SK-N-SH (cell line): ENCODE data around the gene RBM33.

Experiments
- CHD2 ChIP-seq: fragments of 150-350 bp; IDR thresholded peaks from 2 replicates; pipeline ENCODE4 v1.6.1; 2018; ENCODE audit warnings: low read length; ENCODE audit not compliant: partially characterized antibody
- CTCF ChIP-seq: fragments of 200-600 bp; sonication (generic); IDR thresholded peaks from 2 replicates; pipeline ENCODE4 v1.6.1; 2017; ENCODE audit warnings: antibody characterized with exemption, mild to moderate bottlenecking, moderate library complexity
- PBX3 ChIP-seq: IDR thresholded peaks from 2 replicates; pipeline ENCODE4; 2012
- POLR2AphosphoS5 ChIP-seq: IDR thresholded peaks from 2 replicates; pipeline ENCODE4 v1.6.1; 2012; ENCODE audit warnings: low read depth, low read length
- RXRA ChIP-seq: IDR thresholded peaks from 2 replicates; pipeline ENCODE4 v1.4.0; 2012; ENCODE audit warnings: low read depth, mild to moderate bottlenecking, borderline replicate concordance
- TAF1 ChIP-seq: IDR thresholded peaks from 2 replicates; pipeline ENCODE4 v1.6.1; 2012; ENCODE audit warnings: low read depth, mild to moderate bottlenecking, low read length, moderate library complexity, borderline replicate concordance
- TEAD4 ChIP-seq: IDR thresholded peaks from 2 replicates; pipeline ENCODE4 v1.4.0; 2012; ENCODE audit warnings: mild to moderate bottlenecking, borderline replicate concordance; ENCODE audit not compliant: insufficient read depth

GRCh38 chr7:155815332-155816191, 171.1 kb downstream of the RBM33 start:
- TF ChIP-seq TAF1 (no peak), TEAD4 (no peak), CHD2 (no peak), CTCF (peak; percentile 72), PBX3 (no peak), POLR2AphosphoS5 (no peak), RXRA (no peak)
